HL-60 (cell line): ENCODE data around the gene CD300C.

Experiments used
- DNase-seq, 2 experiments: peaks; one replicate each; pipeline ENCODE4 v3.0.0-alpha.2; 2010 to 2020; ENCODE audit warnings: low read depth in 1 of 2, low spot score in 1 of 2
- H3K27ac ChIP-seq: fragments of 250-450 bp; sonication (Bioruptor Pico); replicated peaks from 2 replicates; pipeline ENCODE4 v1.5.1; 2020; ENCODE audit warnings: mild to moderate bottlenecking, moderate library complexity
- H3K27me3 ChIP-seq: fragments of 250-450 bp; sonication (Bioruptor Pico); 2 replicates; pipeline ENCODE4 v1.5.1; 2021; ENCODE audit warnings: mild to moderate bottlenecking, moderate library complexity; ENCODE audit not compliant: insufficient read depth, poor library complexity, severe bottlenecking
- H3K4me3 ChIP-seq: replicated peaks from 2 replicates; pipeline ENCODE4 v1.5.1; 2011; ENCODE audit warnings: mild to moderate bottlenecking, control low read depth, low read length; ENCODE audit not compliant: insufficient read depth
- CTCF ChIP-seq: IDR thresholded peaks from one replicate; pipeline ENCODE4 v1.5.1; 2011; ENCODE audit warnings: low read length, control low read depth, inconsistent platforms; ENCODE audit not compliant: insufficient read depth
- GABPA ChIP-seq: IDR thresholded peaks from 2 replicates; pipeline ENCODE4 v1.6.1; 2012; ENCODE audit warnings: low read depth
- POLR2AphosphoS5 ChIP-seq: IDR thresholded peaks from 2 replicates; pipeline ENCODE4 v1.6.1; 2012; ENCODE audit warnings: low read depth
- REST ChIP-seq: IDR thresholded peaks from 2 replicates; pipeline ENCODE4 v1.6.1; 2012; ENCODE audit warnings: low read depth; ENCODE audit not compliant: insufficient replicate concordance
- SPI1 ChIP-seq: IDR thresholded peaks from 2 replicates; pipeline ENCODE4 v1.6.1; 2012; ENCODE audit warnings: low read depth, mild to moderate bottlenecking, borderline replicate concordance

The CD300C gene

GRCh38 chr17:74525465-74525725 lies 20.5 kb downstream of the CD300C start:
- TF ChIP-seq GABPA (no peak), SPI1 (no peak), REST (no peak), POLR2AphosphoS5 (no peak), CTCF (no peak)
- Histone ChIP-seq H3K4me3 (no peak overlapping the region), H3K27me3 (no peaks in the 10 kb centered on the region), H3K27ac (no peak overlapping the region)
- DNase-seq: no peak

GRCh38 chr17:74524653-74525464 lies 21.1 kb downstream of the CD300C start:
- no peaks in the 10 kb centered on the region for H3K27me3 ChIP-seq
- DNase-seq: no peak
- no peak for TF ChIP-seq REST
- TF ChIP-seq SPI1: no peak
- TF ChIP-seq GABPA: no peak
- no peak for TF ChIP-seq CTCF
- no peak for TF ChIP-seq POLR2AphosphoS5
- H3K4me3 ChIP-seq: no peak overlapping the region
- H3K27ac ChIP-seq: no peak overlapping the region

- DNase-seq: no peak
- H3K27me3 ChIP-seq: no peaks in the 10 kb centered on the region
- H3K27ac ChIP-seq: no peak overlapping the region; the same call in 1 of the 2 replicates
- no peak for TF ChIP-seq POLR2AphosphoS5
- no peak for TF ChIP-seq GABPA
- no peak for TF ChIP-seq SPI1
- no peak for TF ChIP-seq CTCF
- no peak for TF ChIP-seq REST
- H3K4me3 ChIP-seq: no peak overlapping the region
Observed at GRCh38 chr17:74523308-74523707, 22.6 kb downstream of the CD300C start.
